Fibroblast of pulmonary artery (primary cell): ENCODE data around the gene GRIK3.
"Not testable (repeated sequence)": the region's sequence is repeated elsewhere in the genome, so short reads cannot be mapped to it uniquely, and the experiment has no call there.

Experiments
- DNase-seq: peaks from one replicate; pipeline ENCODE4 v3.0.0-alpha.2; 2010; ENCODE audit warnings: low read depth
- H3K4me3 ChIP-seq: replicated peaks from 2 replicates; pipeline ENCODE4 v1.5.1; 2011; ENCODE audit warnings: low read depth, mild to moderate bottlenecking, control low read depth, low read length, moderate library complexity
- TF ChIP-seq, protein P1 (sequence below): IDR thresholded peaks from 2 replicates; pipeline ENCODE4 v1.5.1; 2011; ENCODE audit warnings: mild to moderate bottlenecking, control low read depth, low read length, inconsistent platforms; ENCODE audit errors: missing control alignments

Gene GRIK3

DNA sequence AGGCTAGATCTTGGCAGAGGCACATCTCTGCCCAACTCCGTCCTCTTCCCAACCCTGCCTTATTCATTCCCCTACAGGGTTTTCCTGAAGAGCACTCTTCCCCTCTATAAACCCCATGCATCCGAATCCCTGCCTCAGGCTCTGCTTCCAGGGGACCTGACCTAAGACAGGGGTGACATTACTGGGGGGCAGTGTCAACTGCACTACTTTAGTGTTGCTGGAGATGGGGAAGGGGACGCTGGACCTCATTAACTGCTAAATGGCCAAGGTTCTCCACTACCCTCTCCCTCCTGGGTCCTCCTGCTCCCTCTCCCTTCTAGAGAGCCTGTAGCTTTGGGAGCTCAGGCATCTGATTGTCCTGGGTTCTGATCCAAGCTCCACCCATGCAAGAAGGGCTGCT is 126.2 kb downstream of the GRIK3 start:
- H3K4me3 ChIP-seq = no peak overlapping the region
- TF ChIP-seq, protein P1, sequence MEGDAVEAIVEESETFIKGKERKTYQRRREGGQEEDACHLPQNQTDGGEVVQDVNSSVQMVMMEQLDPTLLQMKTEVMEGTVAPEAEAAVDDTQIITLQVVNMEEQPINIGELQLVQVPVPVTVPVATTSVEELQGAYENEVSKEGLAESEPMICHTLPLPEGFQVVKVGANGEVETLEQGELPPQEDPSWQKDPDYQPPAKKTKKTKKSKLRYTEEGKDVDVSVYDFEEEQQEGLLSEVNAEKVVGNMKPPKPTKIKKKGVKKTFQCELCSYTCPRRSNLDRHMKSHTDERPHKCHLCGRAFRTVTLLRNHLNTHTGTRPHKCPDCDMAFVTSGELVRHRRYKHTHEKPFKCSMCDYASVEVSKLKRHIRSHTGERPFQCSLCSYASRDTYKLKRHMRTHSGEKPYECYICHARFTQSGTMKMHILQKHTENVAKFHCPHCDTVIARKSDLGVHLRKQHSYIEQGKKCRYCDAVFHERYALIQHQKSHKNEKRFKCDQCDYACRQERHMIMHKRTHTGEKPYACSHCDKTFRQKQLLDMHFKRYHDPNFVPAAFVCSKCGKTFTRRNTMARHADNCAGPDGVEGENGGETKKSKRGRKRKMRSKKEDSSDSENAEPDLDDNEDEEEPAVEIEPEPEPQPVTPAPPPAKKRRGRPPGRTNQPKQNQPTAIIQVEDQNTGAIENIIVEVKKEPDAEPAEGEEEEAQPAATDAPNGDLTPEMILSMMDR = no peak
- no peak for DNase-seq

DNA sequence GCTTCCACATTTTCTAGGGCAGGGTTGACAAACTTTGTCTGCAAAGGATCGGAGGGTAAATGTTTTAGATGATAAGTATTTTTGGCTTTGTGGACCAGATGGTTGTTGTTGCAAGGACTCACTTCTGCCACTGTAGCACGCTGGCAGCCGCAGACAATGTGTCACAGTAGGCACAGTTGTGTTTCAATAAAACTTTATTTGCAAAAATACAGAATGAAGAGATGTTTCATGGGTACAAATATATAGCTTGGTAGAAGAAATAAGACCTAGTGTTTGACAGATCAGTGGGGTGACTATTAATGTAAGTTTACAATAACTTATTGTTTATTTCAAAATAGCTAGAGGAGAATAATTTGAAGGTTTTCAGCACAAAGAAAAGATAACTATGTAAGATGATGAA is 127.8 kb downstream of the GRIK3 start:
- no peak overlapping the region for H3K4me3 ChIP-seq
- DNase-seq = no peak
- TF ChIP-seq, protein P1 = no peak

DNA sequence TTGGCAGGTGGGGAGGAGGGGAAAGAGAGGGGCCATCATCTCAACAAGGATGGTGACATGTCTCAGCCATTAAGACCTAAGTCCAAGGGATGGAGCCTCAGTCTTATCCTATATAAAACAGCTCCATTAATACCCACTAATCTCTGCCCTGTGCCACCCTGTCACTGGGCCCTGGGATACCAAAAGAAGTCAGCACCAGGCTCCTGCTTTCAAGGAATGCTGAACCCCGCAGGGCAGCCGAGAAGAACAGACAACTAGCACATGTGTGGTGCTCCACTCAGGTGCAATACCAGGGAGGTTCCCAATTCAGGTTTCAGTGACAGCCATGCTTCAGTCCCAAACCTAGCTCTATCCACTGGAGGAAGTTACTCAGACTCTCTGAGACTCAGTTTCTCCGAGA is 128.4 kb downstream of the GRIK3 start:
- TF ChIP-seq, protein P1 = no peak
- H3K4me3 ChIP-seq = no peak overlapping the region
- DNase-seq = no peak

DNA sequence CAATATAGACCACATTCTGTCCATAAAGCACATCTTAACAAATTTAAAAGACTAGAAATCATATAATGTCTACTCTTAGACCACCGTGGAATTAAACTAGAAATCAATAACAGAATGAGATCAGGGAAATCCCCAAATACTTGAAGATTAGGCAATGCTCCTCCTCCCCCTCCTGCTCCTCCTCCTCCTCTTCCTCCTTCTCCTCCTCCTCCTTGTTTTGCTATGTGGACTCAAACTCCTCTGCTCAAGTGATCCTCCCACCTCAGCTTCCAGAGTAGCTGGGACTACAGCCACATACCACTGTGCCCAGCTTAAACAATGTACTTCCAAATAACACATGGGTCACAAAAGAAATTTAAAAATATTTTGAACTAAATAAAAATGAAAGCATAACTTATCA is 134.2 kb downstream of the GRIK3 start:
- no peak overlapping the region for H3K4me3 ChIP-seq
- TF ChIP-seq, protein P1 = no peak
- no peak for DNase-seq

DNA sequence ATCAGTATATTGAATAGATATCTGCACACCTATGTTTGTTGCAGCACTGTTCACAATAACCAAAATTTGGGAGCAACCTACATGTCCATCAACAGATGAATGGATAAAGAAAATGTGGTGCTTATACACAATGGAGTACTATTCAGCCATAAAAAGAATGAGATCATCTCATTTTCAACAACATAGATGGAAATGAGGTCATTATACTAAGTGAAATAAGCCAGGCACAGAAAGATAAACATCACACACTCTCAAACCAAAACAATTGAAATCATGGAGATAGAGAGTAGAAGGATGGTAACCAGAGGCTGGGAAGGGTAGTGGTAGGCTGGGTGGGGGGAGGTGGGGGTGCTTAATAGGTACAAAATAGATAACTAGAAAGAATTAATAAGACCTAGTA is 136.5 kb downstream of the GRIK3 start:
- H3K4me3 ChIP-seq, DNase-seq: not testable (repeated sequence)

DNA sequence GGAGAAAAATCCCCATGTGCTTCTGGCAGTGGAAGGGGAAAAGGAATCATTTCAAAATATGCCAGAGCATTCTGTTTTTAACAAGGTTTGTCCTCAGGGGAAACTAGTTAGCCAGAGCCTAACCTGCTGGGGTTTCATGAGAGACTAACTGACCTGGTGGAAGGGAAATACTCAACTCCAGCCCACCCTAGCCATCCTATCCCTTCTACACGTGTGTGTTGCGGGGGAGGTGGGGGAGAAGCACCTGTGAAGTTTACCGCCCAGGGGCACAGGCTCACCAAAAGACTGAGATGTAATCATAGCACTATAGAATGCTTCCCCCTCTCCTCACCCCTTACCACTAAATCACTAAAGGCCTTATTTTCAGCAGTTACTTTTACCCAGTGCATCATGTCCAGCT is 139.5 kb downstream of the GRIK3 start:
- no peak overlapping the region for H3K4me3 ChIP-seq
- TF ChIP-seq, protein P1 = no peak
- DNase-seq = no peak

DNA sequence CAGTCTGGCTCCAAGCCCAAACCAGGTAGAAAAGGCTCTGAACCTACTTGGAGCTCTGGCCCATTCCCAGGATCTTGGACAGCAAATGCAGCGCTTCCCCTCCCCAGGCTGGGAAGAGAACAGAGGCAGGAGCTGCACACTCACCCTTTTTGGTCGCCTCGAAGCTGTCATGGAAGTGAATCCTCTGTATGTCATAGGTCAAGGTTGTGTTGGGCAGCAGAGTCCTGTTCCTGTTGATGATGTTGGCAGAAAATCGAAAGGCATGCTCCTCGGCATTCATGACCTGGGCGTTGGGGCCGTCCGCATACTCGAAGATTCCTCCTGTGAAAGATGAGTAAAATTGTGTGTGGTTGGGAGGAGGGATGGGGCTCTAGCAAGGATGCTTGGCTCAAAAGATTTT is 143.5 kb downstream of the GRIK3 start:
- TF ChIP-seq, protein P1 = no peak
- H3K4me3 ChIP-seq = no peak overlapping the region
- no peak for DNase-seq
